Activated CD8-positive, alpha-beta memory T cell treated with anti-CD3 and anti-CD28 coated beads for 4 hours (primary cell): ENCODE data around the gene PCDHGA2.
"Not testable (repeated sequence)": the region's sequence is repeated elsewhere in the genome, so short reads cannot be mapped to it uniquely, and the experiment has no call there.

ENCODE experiments used
- DNase-seq, 2 donors: peaks; one replicate each; pipeline ENCODE4 v3.0.0-alpha.2; 2020; ENCODE audit warnings: low read depth in 2 of 2

PCDHGA2 gene

DNA sequence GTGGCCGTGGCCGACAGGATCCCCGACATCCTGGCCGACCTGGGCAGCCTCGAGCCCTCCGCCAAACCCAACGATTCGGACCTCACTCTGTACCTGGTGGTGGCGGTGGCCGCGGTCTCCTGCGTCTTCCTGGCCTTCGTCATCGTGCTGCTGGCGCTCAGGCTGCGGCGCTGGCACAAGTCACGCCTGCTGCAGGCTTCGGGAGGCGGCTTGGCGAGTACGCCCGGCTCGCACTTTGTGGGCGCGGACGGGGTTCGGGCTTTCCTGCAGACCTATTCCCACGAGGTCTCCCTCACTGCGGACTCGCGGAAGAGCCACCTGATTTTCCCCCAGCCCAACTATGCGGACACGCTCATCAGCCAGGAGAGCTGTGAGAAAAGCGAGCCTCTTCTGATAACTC is 7.5 kb downstream of the PCDHGA2 start:
- not testable (repeated sequence) for DNase-seq

DNA sequence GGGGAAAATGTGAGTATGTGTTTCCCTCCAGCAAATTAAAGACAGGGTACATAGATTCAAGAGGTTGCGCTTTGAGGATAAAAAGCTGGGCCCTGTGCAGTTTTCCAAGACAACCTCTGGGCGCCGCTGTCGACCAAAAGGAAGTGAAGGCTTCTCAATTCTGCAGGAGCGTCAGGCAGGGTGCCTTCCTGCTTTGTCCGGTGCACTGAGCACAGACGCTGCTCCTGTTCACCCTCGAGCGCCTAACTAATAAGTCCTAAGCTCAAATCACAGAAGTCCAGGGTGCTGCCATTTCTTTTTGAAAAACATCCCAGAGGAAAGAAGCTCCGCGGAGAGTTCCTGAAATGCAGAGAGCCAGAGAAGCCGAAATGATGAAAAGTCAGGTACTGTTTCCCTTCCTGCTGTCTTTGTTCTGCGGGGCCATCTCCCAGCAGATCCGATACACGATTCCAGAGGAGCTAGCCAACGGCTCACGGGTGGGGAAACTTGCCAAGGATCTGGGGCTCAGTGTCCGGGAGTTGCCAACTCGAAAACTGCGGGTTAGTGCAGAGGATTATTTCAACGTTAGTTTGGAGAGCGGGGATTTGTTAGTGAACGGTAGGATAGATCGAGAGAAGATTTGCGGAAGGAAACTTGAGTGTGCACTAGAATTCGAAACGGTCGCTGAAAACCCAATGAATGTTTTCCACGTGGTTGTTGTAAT is 11.5 kb downstream of the PCDHGA2 start, which contains the start of gene PCDHGB1:
PCDHGB1 (plus strand) TSS at position 183 of the 703 bp plus-strand sequence; CDS start at position 345, 162 bp downstream.
- DNase-seq, result no peak

DNA sequence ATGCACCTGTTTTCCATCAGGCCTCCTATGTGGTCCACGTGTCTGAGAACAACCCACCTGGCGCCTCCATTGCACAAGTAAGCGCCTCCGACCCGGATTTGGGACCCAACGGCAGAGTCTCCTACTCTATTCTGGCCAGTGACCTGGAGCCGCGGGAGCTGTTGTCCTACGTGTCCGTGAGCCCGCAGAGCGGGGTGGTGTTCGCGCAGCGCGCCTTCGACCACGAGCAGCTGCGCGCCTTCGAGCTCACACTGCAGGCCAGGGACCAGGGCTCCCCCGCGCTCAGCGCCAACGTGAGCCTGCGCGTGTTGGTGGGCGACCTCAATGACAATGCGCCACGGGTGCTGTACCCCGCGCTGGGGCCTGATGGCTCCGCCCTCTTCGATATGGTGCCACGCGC is 13.0 kb downstream of the PCDHGA2 start:
- no peak for DNase-seq

DNA sequence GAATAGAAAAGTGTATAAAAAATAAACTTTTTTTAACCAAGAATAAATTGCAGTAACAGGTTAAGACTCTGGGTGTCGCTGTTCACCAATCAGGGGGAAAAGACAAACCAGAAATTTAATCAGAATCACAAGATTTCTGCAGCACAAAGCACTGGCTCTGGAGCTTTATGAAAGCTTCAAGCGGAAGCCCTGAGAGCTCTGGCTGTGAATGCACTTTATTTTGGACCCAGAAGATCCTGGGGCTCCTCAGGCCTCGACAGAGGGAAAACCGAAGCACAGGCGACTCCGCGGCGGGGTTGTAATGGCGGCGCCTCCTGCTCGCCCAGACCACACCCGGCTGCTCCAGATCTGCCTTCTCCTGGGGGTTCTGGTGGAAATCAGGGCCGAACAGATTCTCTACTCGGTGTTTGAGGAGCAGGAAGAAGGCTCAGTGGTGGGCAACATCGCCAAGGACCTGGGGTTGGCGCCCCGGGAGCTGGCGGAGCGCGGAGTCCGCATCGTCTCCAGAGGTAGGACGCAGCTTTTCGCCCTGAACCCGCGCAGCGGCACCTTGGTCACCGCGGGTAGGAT is 16.4 kb downstream of the PCDHGA2 start, which contains the start of gene PCDHGA4:
PCDHGA4 (plus strand) TSS at position 122 of the 570 bp plus-strand sequence; CDS start at position 209, 87 bp downstream.
- no peak for DNase-seq

DNA sequence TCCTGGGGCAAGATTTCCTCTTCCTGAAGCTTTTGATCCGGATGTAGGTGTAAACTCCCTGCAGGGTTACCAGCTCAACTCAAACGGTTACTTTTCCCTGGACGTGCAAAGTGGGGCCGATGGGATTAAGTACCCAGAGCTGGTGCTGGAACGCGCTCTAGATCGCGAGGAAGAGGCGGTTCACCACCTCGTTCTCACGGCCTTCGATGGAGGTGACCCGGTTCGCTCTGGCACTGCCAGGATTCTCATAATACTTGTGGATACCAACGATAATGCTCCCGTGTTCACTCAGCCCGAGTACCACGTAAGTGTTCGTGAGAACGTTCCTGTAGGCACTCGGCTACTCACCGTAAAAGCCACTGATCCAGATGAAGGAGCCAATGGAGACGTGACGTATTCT is 17.1 kb downstream of the PCDHGA2 start:
- DNase-seq, result no peak

DNA sequence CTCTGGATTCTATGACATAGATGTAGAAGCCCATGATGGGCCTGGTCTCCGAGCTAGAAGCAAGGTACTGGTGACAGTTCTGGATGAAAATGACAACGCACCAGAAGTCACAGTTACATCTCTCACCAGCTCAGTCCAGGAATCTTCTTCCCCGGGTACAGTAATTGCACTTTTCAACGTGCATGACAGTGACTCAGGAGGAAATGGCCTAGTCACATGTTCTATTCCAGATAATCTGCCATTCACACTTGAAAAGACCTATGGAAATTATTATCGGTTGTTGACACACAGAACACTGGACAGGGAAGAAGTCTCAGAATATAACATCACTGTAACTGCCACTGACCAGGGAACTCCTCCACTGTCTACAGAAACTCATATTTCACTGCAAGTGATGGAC is 17.6 kb downstream of the PCDHGA2 start:
- DNase-seq, result no peak

DNA sequence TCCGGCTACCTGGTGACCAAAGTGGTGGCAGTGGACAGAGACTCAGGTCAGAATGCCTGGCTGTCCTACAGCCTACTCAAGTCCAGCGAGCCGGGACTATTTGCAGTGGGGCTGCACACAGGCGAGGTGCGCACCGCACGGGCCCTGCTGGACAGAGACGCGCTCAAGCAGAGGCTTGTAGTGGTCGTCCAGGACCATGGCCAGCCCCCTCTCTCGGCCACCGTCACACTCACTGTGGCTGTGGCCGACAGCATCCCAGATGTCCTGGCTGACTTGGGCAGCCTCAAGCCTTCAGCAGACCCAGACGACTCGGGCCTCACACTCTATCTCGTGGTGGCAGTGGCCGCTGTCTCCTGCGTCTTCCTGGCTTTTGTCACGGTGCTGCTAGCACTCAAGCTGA is 18.4 kb downstream of the PCDHGA2 start:
- DNase-seq, result no peak

DNA sequence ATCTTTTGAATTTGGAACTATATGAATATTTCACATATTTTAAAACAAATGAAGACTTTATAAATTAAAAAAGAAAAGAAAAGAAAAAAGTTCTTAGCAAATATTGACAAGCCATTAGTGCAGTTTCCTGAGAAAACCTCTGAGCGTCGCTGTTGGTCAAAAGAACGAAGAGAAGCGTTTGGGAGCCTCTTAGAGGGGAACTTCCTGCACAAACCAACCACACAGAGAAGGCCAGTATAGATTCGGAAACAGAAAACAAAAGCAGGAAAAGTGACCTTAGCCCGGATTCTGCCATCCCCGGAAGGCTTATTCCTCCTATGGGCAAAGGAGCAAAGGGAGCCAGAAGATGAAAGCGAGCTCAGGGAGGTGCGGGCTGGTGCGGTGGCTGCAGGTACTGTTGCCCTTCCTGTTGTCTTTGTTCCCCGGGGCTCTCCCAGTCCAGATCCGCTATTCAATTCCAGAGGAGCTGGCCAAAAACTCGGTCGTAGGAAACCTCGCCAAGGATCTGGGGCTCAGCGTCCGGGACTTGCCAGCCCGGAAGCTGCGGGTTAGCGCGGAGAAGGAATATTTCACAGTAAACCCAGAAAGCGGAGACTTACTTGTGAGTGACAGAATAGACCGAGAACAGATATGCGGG is 21.3 kb downstream of the PCDHGA2 start, which contains the start of gene PCDHGB2:
PCDHGB2 (plus strand) TSS at position 205 of the 637 bp plus-strand sequence; CDS start at position 347, 142 bp downstream.
- no peak for DNase-seq

DNA sequence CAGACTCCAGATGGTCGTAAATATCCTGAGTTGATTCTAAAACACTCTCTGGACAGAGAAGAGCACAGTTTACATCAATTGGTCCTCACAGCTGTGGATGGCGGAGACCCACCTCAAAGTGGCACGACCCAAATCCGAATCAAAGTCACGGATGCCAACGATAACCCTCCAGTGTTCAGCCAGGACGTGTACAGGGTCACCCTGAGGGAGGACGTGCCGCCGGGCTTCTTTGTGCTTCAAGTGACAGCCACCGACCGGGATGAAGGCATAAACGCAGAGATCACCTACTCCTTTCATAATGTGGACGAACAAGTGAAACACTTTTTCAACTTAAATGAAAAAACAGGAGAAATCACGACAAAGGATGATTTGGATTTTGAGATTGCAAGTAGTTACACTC is 22.1 kb downstream of the PCDHGA2 start:
- DNase-seq, result no peak

DNA sequence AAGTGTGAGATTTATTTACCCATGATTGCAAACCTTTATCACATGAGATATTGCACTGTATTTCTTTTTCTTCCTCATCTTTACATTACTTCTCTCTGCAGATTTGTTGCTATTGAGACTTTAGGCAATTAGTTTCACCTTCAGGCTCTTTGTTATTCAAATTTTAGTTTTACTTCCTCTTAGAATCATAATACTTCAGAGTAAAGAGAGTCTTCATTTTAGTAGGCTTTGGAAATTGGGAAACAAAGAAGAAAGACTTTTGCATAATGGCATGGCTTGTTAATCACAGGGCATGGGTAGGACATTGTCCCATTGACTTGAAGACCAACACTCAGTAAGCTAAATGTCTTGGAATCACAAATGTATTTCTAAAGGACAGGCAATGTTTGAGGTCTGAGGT is 24.2 kb downstream of the PCDHGA2 start:
- DNase-seq, result no peak

DNA sequence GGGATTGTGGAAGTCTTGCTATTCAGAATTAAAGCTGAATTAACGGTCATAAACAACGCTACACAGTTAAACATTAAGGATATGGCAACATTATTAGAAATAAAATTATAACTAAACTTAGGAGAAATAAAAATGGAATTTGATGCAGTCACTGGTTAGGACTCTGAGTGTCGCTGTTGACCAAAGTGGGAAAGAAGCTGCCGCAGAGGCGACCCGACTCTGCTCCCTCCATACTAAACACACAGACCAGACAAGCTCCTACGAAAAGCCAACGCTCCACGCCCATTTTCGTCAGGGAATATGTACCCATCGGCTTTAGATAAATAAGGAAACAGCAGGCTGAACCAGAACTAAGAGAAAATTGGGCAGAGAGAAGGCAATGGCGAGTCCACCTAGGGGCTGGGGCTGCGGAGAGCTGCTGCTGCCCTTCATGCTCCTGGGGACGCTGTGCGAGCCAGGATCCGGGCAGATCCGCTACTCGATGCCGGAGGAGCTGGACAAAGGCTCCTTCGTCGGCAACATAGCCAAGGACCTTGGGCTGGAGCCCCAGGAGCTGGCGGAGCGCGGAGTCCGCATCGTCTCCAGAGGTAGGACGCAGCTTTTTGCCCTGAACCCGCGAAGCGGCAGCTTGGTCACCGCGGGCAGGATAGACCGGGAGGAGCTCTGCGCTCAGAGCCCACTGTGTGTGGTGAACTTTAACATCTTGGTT is 25.5 kb downstream of the PCDHGA2 start, which contains the start of gene PCDHGA5:
PCDHGA5 (plus strand) TSS at position 211 of the 709 bp plus-strand sequence; CDS start at position 380, 169 bp downstream.
- DNase-seq, result no peak

DNA sequence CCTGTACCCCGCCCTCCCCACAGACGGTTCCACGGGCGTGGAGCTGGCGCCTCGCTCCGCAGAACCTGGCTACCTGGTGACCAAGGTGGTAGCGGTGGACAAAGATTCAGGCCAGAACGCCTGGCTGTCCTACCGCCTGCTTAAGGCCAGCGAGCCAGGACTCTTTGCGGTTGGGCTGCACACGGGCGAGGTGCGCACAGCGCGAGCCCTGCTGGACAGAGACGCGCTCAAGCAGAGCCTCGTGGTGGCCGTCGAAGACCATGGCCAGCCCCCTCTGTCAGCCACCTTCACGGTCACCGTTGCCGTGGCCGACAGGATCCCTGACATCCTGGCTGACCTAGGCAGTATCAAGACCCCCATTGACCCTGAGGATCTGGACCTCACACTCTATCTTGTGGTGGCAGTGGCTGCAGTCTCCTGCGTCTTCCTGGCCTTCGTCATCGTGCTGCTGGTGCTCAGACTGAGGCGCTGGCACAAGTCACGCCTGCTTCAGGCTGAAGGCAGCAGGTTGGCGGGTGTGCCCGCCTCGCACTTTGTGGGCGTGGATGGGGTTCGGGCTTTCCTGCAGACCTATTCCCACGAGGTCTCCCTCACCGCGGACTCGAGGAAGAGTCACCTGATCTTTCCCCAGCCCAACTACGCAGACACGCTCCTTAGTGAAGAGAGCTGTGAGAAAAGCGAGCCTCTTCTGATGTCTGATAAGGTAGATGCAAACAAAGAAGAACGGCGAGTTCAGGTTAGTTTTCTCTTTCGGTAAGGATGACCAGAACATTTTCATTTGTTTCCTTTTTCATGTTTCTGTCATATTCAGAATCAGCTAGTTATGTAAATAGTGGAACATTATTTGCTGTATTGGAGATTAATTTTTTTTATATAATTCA is 27.7 kb downstream of the PCDHGA2 start:
- DNase-seq, result no peak

DNA sequence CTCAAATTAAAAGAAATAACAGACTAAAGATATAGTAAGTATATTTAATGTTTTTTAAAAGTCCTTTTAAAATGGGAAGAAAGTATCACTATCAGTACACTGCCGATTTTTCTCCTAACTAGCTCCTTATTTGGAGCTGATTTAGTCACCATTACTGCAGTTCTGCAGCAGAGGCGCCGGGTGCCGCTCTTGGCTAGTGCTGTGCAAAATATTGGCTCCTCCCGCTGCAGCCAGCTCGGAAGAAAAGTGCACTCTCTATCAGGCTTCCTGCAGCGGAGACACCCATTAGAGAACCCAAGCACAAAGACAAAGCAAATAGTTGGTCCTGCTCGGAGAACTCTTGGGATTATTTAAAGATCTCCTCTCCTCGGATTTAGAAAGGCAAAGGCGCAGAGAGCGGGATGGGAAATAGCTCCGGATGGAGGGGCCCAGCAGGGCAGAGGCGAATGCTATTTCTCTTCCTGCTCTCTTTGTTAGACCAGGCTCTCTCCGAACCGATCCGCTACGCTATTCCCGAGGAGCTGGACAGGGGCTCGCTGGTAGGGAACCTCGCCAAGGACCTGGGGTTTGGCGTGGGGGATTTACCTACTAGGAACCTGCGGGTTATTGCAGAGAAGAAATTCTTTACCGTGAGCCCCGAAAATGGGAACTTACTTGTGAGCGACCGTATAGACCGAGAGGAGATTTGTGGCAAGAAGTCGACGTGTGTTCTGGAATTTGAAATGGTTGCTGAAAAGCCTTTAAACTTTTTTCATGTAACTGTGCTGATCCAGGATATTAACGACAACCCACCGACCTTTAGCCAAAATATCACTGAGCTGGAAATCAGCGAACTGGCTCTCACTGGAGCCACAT is 31.7 kb downstream of the PCDHGA2 start, which contains the start of gene PCDHGB3:
PCDHGB3 (plus strand) TSS at position 249 of the 855 bp plus-strand sequence; CDS start at position 402, 153 bp downstream.
- DNase-seq, result no peak

DNA sequence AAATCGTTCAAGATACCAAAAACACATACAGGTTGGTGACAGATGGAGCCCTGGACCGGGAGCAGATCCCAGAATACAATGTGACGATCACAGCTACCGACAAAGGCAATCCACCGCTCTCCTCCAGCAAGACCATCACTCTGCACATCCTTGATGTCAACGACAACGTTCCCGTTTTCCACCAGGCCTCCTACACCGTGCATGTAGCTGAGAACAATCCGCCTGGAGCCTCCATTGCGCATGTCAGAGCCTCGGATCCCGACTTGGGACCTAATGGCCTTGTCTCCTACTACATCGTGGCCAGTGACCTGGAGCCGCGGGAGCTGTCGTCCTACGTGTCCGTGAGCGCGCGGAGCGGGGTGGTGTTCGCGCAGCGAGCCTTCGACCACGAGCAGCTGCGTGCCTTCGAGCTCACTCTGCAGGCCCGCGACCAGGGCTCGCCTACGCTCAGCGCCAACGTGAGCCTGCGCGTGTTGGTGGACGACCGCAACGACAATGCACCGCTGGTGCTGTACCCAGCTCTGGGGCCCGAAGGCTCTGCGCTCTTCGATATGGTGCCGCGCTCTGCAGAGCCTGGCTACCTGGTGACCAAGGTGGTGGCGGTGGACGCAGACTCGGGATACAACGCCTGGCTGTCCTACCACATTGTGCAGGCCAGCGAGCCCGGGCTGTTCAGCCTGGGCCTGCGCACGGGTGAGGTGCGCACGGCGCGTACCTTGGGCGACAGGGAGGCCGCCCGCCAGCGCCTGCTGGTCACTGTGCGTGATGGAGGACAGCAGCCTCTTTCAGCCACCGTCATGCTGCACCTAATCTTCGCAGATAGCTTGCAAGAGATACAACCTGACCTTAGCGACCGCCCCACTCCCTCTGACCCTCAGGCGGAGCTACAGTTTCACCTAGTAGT is 33.3 kb downstream of the PCDHGA2 start:
- DNase-seq, result no peak

DNA sequence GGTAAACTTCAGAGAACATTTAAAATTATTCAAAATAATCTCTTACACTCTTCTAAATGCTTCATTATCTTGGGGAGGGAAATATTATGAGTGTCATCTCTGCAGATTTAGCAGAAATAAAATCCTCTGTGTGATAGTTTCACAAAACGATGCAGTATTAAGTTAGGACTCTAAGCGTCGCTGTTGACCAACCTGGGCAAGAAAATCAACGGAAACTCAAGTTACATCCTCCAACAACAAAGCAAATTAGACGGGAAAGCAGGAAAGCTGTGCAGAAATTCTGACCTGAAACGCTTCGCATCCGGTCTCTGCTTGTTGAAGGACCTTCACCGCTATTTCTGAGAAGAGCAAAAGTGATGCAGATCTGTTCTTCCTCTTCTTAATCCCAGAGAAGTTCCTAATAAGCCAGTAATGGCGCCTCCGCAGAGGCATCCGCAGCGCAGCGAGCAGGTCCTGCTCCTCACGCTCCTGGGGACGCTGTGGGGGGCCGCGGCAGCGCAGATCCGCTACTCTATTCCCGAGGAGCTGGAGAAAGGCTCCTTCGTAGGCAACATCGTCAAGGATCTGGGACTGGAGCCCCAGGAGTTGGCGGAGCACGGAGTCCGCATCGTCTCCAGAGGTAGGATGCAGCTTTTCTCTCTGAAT is 35.2 kb downstream of the PCDHGA2 start, which contains the start of gene PCDHGA6:
PCDHGA6 (plus strand) TSS at position 219 of the 645 bp plus-strand sequence; CDS start at position 412, 193 bp downstream.
- DNase-seq, result no peak

DNA sequence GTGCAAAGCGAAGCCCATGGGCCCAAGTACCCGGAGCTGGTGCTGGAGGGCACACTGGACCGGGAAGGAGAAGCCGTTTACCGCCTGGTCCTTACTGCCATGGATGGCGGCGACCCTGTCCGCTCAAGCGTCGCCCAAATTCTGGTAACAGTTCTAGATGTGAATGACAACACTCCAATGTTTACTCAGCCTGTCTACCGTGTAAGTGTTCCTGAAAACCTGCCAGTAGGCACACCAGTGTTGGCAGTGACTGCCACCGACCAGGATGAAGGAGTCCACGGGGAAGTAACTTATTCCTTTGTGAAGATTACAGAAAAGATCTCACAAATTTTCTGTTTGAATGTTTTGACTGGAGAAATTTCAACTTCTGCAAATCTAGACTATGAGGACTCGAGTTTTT is 36.1 kb downstream of the PCDHGA2 start:
- DNase-seq, result no peak

DNA sequence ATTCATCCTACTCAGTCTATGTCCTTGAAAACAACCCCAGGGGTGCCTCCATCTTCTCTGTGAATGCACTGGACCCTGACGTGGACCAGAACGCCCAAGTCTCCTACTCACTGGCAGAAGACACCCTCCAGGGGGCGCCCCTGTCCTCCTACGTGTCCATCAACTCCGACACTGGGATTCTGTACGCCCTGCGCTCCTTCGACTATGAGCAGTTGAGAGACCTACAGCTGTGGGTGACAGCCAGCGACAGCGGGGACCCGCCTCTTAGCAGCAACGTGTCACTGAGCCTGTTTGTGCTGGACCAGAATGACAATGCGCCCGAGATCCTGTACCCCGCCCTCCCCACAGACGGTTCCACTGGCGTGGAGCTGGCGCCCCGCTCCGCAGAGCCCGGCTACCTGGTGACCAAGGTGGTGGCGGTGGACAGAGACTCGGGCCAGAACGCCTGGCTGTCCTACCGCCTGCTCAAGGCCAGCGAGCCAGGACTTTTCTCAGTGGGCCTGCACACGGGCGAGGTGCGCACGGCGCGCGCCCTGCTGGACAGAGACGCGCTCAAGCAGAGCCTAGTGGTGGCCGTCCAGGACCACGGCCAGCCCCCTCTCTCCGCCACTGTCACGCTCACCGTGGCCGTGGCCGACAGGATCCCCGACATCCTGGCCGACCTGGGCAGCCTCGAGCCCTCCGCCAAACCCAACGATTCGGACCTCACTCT is 37.0 kb downstream of the PCDHGA2 start:
- DNase-seq, result not testable (repeated sequence)
